HepG2 (cell line): ENCODE measurements around the gene PET100. TPM values are rescaled to one million over a fixed set of nuclear protein-coding genes. Genes with fewer than 3 reads are reported as not detected.
A peak's percentile ranks its signal among the peaks of the same experiment; 100 is the strongest.

Experiments
- ATAD3A ChIP-seq: sonication (generic); formaldehyde crosslinking; IDR thresholded peaks from 2 replicates; pipeline ENCODE4 v1.4.0; 2020; ENCODE audit warnings: missing genetic modification reagents
- BORCS8-MEF2B ChIP-seq: sonication (generic); formaldehyde crosslinking; IDR thresholded peaks from 2 replicates; pipeline ENCODE4 v1.8.0; 2022; ENCODE audit warnings: mild to moderate bottlenecking, missing genetic modification reagents
- CEBPG ChIP-seq: IDR thresholded peaks from 2 replicates; pipeline ENCODE4 v1.6.1; 2016
- EED ChIP-seq: sonication (generic); formaldehyde crosslinking; IDR thresholded peaks from 2 replicates; pipeline ENCODE4 v1.5.0; 2020; ENCODE audit warnings: mild to moderate bottlenecking, missing genetic modification reagents
- HINFP ChIP-seq: sonication (generic); formaldehyde crosslinking; IDR thresholded peaks from 2 replicates; pipeline ENCODE4 v1.4.0; 2020; ENCODE audit warnings: low read depth, mild to moderate bottlenecking, missing genetic modification reagents
- KDM1A ChIP-seq: IDR thresholded peaks from 2 replicates; pipeline ENCODE4 v1.6.1; 2016; ENCODE audit warnings: missing compliant biosample characterization
- KLF15 ChIP-seq: sonication (generic); formaldehyde crosslinking; IDR thresholded peaks from 2 replicates; pipeline ENCODE4 v1.8.1; 2023; ENCODE audit warnings: borderline replicate concordance, mild to moderate bottlenecking, inconsistent platforms, missing genetic modification reagents, mixed read lengths
- NFATC3 ChIP-seq: sonication (generic); formaldehyde crosslinking; IDR thresholded peaks from 2 replicates; pipeline ENCODE4 v1.5.1; 2020; ENCODE audit warnings: mild to moderate bottlenecking, missing genetic modification reagents
- POLR2AphosphoS5 ChIP-seq: IDR thresholded peaks from 2 replicates; pipeline ENCODE4 v1.6.1; 2012; ENCODE audit warnings: low read depth, low read length
- RBM39 ChIP-seq: fragments of 200-400 bp; formaldehyde crosslinking; IDR thresholded peaks from one replicate; pipeline ENCODE4 v1.6.1; 2018; ENCODE audit warnings: antibody characterized with exemption, mild to moderate bottlenecking, low read depth, low read length; ENCODE audit not compliant: poor library complexity, severe bottlenecking
- SALL2 ChIP-seq: sonication (generic); formaldehyde crosslinking; IDR thresholded peaks from 2 replicates; pipeline ENCODE4 v1.8.1; 2023; ENCODE audit warnings: mild to moderate bottlenecking, missing genetic modification reagents, inconsistent platforms
- THAP8 ChIP-seq: sonication (generic); formaldehyde crosslinking; IDR thresholded peaks from 2 replicates; pipeline ENCODE4 v1.5.1; 2020; ENCODE audit warnings: missing genetic modification reagents, mild to moderate bottlenecking, borderline replicate concordance
- TOPORS ChIP-seq: sonication (generic); formaldehyde crosslinking; IDR thresholded peaks from 2 replicates; pipeline ENCODE4 v1.8.0; 2023; ENCODE audit warnings: mild to moderate bottlenecking, missing genetic modification reagents
- XRCC5 ChIP-seq: fragments of 200-400 bp; formaldehyde crosslinking; optimal IDR thresholded peaks from 2 replicates; pipeline ENCODE3; 2017; ENCODE audit warnings: mild to moderate bottlenecking, low read length
- ZBTB42 ChIP-seq: sonication (generic); formaldehyde crosslinking; IDR thresholded peaks from 2 replicates; pipeline ENCODE4 v1.5.0; 2020; ENCODE audit warnings: mild to moderate bottlenecking, missing genetic modification reagents
- ZFP36L2 ChIP-seq: sonication (generic); formaldehyde crosslinking; IDR thresholded peaks from 2 replicates; pipeline ENCODE4 v1.4.0; 2020; ENCODE audit warnings: missing genetic modification reagents
- ZNF180 ChIP-seq: sonication (generic); formaldehyde crosslinking; IDR thresholded peaks from 2 replicates; pipeline ENCODE4 v1.4.0; 2020; ENCODE audit warnings: low read depth, missing genetic modification reagents, borderline replicate concordance
- ZNF382 ChIP-seq: sonication (generic); formaldehyde crosslinking; IDR thresholded peaks from 2 replicates; pipeline ENCODE4 v1.5.0; 2020; ENCODE audit warnings: missing genetic modification reagents, mild to moderate bottlenecking, borderline replicate concordance
- ZNF607 ChIP-seq: sonication (generic); formaldehyde crosslinking; IDR thresholded peaks from 2 replicates; pipeline ENCODE4 v1.5.1; 2020; ENCODE audit warnings: missing genetic modification reagents, mild to moderate bottlenecking, borderline replicate concordance
- ZNF724P ChIP-seq: sonication (generic); formaldehyde crosslinking; IDR thresholded peaks from 2 replicates; pipeline ENCODE4 v1.8.0; 2022; ENCODE audit warnings: missing genetic modification reagents, borderline replicate concordance
- ZNF772 ChIP-seq: sonication (generic); formaldehyde crosslinking; IDR thresholded peaks from 2 replicates; pipeline ENCODE4 v1.5.0; 2020; ENCODE audit warnings: mild to moderate bottlenecking, missing genetic modification reagents
- ZNF816 ChIP-seq: sonication (generic); formaldehyde crosslinking; IDR thresholded peaks from 2 replicates; pipeline ENCODE4 v1.8.0; 2022; ENCODE audit warnings: missing genetic modification reagents, mild to moderate bottlenecking, borderline replicate concordance
- polyA plus RNA-seq, 8 experiments: library from polyadenylated mRNA; depleted of rRNA in 3 of 8; stranded (reverse) in 7 of 8; unstranded in 1 of 8; fragments of >200 nt; fragmentation: Illumina TruSeq in 4 of 8; extraction: Trizol in 4 of 8; gene quantifications; 2 replicates each; pipeline versions ENCODE4 v1.2.1 to v1.2.3, GENCODE V29; 2011 to 2016; ENCODE audit warnings: low read depth in 4 of 8, missing spikeins in 1 of 8, mixed read lengths in 1 of 8; ENCODE audit not compliant: insufficient read depth in 1 of 8
- total RNA-seq, 5 experiments: library from RNA; depleted of rRNA; stranded (reverse); fragments of >200 nt; fragmentation: Illumina TruSeq; extraction: Trizol; gene quantifications; 2 replicates each; pipeline ENCODE4 v1.2.3, GENCODE V29; 2016; ENCODE audit warnings: low read depth in 1 of 5
- TF ChIP-seq, protein P1 (sequence below): sonication (generic); formaldehyde crosslinking; IDR thresholded peaks from 2 replicates; pipeline ENCODE4 v1.8.0; 2022; ENCODE audit warnings: missing genetic modification reagents, mild to moderate bottlenecking, inconsistent platforms, borderline replicate concordance
- TF ChIP-seq, protein P2 (sequence below): sonication (generic); formaldehyde crosslinking; IDR thresholded peaks from 2 replicates; pipeline ENCODE4 v1.4.0; 2020; ENCODE audit warnings: missing genetic modification reagents, mild to moderate bottlenecking, borderline replicate concordance

PET100 gene
- total and polyA plus RNA-seq, 2 of the 13 experiments (the other 11 are each of a cell fraction or from before 2014, with no cell fraction given) = 22.3 to 66.5 TPM

DNA sequence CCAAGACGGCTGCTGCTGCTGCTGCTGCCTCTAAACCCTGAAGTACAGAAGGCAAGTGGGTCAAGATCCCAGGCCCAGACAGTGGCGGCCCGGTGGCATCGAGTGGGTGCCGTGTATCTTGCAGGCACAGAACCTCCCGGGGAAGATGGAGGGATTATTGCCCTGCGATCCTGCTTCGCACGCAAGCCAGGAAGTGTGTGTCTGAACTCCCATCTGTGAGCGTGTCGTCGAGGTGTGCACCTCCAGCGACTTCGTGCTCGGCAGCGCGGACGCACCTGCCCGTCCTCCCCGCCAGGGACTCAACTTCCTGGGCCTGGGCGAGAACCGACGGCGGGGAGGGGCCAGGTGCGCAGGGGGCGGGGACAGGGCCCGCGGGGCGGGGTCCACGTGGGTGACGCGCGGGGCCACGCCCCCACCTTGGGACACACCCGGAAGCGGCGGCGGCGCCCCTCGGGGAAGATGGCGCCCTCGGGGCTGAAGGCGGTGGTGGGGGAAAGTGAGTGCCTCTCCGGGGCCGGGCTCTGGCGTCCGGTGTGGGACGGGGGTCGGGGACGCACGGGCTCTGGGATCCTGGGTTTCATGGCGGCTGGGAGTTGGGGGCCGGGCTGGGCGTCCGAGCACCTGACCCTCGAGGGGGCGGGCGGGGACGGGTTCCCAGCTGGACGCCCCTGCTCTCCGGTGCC is 7.2 kb downstream of the PET100 start, which contains the start of gene STXBP2 (continued):
- TF ChIP-seq, protein P1, sequence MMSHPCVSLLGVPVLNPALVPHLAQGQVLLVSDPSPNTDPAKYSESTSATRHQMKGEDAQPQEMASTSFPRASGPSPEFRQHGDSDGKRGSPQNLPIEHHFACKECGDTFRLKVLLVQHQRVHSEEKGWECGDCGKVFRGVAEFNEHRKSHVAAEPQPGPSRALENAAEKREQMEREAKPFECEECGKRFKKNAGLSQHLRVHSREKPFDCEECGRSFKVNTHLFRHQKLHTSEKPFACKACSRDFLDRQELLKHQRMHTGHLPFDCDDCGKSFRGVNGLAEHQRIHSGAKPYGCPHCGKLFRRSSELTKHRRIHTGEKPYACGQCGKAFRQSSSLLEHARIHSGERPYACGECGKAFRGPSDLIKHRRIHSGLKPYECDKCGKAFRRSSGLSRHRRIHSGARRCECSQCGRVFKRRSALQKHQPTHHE = 0 out of 2 replicates have a peak, but pooled peaks have one; percentile 51
- no peak for TF ChIP-seq ZNF382 (CRISPR knock-in tag)
- no peak for TF ChIP-seq ZFP36L2 (CRISPR knock-in tag)
- TF ChIP-seq SALL2 (CRISPR knock-in tag) = 0 out of 2 replicates have a peak, but pooled peaks have one; percentile 65
- peak; percentile 15; the same call in 1 of the 2 replicates for TF ChIP-seq CEBPG (CRISPR knock-in tag)
- TF ChIP-seq THAP8 (CRISPR knock-in tag) = no peak
- TF ChIP-seq KLF15 (CRISPR knock-in tag) = peak; percentile 44; the same call in 1 of the 2 replicates
- TF ChIP-seq ZBTB42 (CRISPR knock-in tag) = 0 out of 2 replicates have a peak, but pooled peaks have one; percentile 36
- no peak; the same call in 1 of the 2 replicates for TF ChIP-seq ZNF180 (CRISPR knock-in tag)
- TF ChIP-seq NFATC3 (CRISPR knock-in tag) = 0 out of 2 replicates have a peak, but pooled peaks have one; percentile 44
- no peak for TF ChIP-seq ATAD3A (CRISPR knock-in tag)
- TF ChIP-seq ZNF772 (CRISPR knock-in tag) = peak; percentile 50; the same call in 1 of the 2 replicates
- TF ChIP-seq XRCC5 = no peak
- peak; percentile 72; the same call in 1 of the 2 replicates for TF ChIP-seq BORCS8-MEF2B
- TF ChIP-seq TOPORS (CRISPR knock-in tag) = peak; percentile 50; the same call in 1 of the 2 replicates
- peak; percentile 87; the same call in 1 of the 2 replicates for TF ChIP-seq ZNF724P (CRISPR knock-in tag)
- peak; percentile 62; the same call in 1 of the 2 replicates for TF ChIP-seq ZNF607
- TF ChIP-seq KDM1A (CRISPR knock-in tag) = no peak
- peak; percentile 54 for TF ChIP-seq RBM39
- TF ChIP-seq, protein P2, sequence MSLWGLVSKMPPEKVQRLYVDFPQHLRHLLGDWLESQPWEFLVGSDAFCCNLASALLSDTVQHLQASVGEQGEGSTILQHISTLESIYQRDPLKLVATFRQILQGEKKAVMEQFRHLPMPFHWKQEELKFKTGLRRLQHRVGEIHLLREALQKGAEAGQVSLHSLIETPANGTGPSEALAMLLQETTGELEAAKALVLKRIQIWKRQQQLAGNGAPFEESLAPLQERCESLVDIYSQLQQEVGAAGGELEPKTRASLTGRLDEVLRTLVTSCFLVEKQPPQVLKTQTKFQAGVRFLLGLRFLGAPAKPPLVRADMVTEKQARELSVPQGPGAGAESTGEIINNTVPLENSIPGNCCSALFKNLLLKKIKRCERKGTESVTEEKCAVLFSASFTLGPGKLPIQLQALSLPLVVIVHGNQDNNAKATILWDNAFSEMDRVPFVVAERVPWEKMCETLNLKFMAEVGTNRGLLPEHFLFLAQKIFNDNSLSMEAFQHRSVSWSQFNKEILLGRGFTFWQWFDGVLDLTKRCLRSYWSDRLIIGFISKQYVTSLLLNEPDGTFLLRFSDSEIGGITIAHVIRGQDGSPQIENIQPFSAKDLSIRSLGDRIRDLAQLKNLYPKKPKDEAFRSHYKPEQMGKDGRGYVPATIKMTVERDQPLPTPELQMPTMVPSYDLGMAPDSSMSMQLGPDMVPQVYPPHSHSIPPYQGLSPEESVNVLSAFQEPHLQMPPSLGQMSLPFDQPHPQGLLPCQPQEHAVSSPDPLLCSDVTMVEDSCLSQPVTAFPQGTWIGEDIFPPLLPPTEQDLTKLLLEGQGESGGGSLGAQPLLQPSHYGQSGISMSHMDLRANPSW (CRISPR knock-in tag) = no peak
- TF ChIP-seq POLR2AphosphoS5 = peak; percentile 77
- peak; percentile 85; the same call in 1 of the 2 replicates for TF ChIP-seq ZNF816 (CRISPR knock-in tag)
- peak; percentile 85; the same call in 1 of the 2 replicates for TF ChIP-seq HINFP (CRISPR knock-in tag)
- TF ChIP-seq EED = no peak; the same call in 1 of the 2 replicates
